Islet of Langerhans (tissue), 1 donor: ENCODE data around the gene CRACR2A.

Experiments
- FAIRE-seq: peaks from one replicate; lab custom pipeline; 2011; peaks lifted over from hg19 to GRCh38; lab: Jason Lieb, UNC

Gene CRACR2A

GRCh38 chr12:3723916-3724805 is 28.7 kb downstream of the CRACR2A start:
- no peak for FAIRE-seq

- FAIRE-seq = no peak
Measured at GRCh38 chr12:3722368-3722767, 30.5 kb downstream of the CRACR2A start.

DNA sequence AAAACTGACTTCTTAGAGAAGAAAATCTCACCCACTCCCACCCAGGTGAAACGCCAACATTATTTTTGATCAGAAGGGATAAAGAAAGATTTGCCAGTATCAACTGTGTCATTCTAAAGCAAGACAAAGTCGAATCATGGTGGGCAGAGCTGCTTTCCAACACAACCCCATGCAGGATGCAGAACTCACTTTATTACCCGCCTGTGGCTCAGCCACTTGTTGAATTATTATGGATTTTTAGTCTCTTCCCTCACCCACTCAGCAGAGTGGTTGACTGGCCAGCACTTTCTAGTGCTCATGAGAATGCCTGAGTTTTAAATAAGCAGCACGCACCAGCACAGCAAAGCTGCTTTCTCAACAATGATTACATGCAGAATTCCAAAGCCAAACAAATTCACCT is 32.1 kb downstream of the CRACR2A start:
- no peak for FAIRE-seq

DNA sequence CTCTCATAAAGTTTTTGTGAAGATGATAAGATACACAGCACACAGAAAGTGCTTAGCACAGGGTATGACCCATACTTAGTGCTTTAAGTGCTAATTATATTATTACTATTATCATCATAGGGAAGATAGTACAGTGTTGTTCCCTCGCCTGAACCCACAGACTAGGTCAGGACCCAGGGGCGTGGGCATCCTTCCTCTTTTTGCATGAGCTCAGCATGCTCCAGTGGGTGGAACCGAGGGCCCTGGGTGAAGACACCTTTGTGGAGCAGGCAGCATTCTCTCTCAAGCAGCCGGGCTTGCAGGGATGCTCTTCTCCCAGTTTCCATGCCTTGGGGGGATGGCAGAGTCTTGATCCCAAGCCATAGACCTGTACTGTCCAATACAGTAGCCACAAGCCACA is 34.8 kb downstream of the CRACR2A start:
- no peak for FAIRE-seq

GRCh38 chr12:3717283-3717898 is 35.5 kb downstream of the CRACR2A start:
- no peak for FAIRE-seq

GRCh38 chr12:3715999-3716398 is 36.9 kb downstream of the CRACR2A start:
- FAIRE-seq = no peak

DNA sequence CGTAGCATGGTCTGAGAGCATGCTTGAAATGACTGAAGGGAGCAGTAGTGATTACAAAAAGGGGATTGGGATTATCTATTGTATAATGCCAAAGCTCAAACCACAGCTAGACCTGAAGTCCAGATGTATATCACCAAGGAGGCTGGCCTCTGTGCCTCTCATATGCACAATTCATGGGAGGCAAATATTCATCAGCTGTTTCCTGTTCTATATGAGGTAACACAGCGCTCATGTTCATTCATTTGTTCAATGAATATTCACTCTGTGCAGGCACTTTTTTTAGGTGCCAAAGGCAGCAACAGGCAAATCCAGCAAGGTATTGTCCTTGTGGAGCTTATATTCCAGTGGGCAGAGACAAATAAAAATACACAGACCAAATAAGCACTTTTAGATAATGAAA is 39.0 kb downstream of the CRACR2A start:
- no peak for FAIRE-seq

DNA sequence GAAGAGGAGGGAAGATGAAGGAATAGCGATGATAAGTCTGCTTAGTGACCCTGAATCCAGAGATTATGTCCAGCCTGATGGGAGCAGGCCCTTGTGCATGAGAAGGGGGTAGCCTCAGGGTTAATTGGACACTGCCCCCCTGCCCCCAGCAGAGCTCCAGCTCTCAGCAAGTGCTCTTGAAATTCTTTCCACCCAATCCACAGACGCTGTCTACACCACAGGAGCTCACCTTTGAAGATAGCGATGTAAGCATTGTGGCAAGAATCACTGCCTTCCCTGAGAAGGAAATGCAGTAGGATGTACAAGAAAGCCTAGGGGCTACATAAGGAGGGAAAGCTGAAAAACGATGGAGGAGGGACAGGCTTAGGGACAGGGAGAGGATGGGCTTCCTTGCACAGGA is 39.4 kb downstream of the CRACR2A start:
- no peak for FAIRE-seq

GRCh38 chr12:3712209-3712992 is 40.5 kb downstream of the CRACR2A start:
- FAIRE-seq = no peak

DNA sequence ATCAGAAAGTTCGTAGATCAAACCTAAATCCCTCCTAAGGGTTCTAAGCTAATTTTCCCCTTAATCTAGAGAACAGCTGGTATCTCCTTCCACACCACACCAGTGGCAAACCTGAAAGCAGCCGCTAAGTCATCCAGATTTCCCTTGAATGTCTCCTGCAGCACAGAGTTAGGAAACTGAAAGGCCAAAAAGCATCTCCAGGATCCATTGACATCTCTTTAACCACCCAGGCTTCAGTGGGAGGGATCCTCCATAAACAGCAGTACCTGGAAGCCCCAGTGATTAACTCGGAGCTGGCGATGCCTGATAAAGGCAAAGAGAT is 47.6 kb downstream of the CRACR2A start:
- no peak for FAIRE-seq

- no peak for FAIRE-seq
Measured at GRCh38 chr12:3704512-3705353, 48.2 kb downstream of the CRACR2A start.

DNA sequence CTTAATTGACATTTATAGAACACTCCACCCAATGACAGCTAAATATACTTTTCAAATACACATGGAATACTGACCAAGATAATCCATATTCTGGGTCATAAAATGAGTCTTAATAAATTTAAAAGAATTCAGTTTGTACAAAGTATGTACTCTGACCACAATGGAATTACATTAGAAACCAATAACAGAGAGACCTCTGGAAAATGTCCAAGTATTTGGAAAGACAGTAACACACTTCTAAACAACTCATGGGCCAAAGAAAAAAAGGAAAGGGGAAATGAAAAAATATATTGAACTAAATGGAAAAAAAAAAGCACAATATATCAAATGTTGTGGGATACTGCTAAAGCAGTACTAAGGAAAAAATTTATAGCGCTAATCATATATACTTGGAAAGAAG is 52.0 kb downstream of the CRACR2A start:
- FAIRE-seq = no peak

GRCh38 chr12:3698218-3698974 is 54.5 kb downstream of the CRACR2A start:
- FAIRE-seq = no peak

- no peak for FAIRE-seq
Measured at GRCh38 chr12:3697311-3697870, 55.5 kb downstream of the CRACR2A start.

- FAIRE-seq = no peak
Measured at GRCh38 chr12:3694673-3695072, 58.2 kb downstream of the CRACR2A start.

GRCh38 chr12:3692616-3693365 is 60.1 kb downstream of the CRACR2A start:
- FAIRE-seq = no peak

- no peak for FAIRE-seq
Measured at GRCh38 chr12:3686463-3686862, 66.4 kb downstream of the CRACR2A start.

DNA sequence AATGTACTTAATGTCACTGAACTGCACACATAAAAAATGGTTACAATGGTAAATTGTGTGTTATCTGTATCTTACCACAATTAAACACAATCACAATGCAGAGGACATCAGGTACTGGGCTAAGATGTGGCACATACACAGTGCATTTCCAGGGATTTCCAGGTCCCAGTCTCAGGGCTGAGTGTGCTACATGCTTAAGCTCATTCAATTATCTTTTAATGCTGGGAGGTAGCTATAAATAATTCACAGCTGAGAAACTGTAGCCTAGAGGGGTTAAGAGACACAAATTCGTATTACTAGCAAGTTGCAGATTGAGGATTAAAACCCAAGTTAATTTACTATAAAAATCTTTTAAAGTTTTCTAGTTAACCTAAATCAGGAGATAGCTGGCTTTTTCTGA is 67.1 kb downstream of the CRACR2A start:
- no peak for FAIRE-seq

DNA sequence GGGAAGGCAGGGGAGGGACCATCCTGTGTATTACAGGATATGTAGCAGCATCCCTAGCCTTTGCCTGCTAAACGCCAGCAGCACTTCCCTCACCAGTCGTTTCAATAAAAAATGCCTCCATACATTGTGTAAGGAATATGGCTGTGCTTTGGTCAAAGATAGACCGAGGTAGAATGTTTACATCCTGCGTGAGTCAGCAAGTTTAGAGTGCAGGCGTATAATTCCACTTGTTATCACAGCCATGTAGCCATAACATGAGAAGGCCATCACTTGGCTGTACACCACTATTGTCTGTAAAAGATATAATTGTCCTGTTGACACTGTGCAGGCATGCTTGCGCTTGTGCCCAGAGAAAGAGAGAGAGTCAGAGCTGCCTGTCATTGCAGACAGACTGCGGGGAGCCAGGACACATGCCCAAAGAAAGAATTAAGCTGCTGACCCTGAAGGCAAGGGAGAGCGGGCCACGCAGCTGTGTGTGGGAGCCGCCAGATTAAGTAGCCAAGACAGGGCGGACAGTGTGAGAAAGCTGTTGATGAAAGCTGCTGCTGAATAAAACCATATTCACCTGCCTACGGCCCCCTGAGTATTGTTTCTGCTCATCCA is 68.4 kb downstream of the CRACR2A start:
- no peak for FAIRE-seq

DNA sequence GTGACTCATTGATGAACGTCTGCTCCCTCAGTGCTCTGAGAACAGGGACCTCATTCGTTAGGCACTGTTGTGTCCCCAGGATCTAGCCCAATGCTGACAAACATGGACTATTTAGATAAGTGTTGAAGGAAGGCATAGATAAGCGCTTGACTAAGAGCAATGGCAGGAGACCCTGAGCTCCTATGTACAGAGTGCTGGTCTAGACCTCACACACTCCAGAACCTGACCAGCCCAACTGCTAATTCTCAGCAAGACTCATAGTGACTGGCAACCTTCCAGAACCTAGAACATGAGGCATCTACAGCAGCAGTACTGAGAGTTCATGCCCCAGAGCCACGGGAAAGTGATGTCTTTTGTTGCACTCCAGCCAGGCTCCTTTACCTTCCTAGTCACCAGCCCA is 69.2 kb downstream of the CRACR2A start:
- FAIRE-seq = no peak
